Upper lobe of left lung (tissue), 4 donors: ENCODE data around the gene MTFR1L.

ENCODE experiments used
- CTCF ChIP-seq, 6 experiments: fragments of 450-650 bp in 4 of 6; fragments of 200-600 bp in 2 of 6; sonication (generic) in 2 of 6; IDR thresholded peaks; one replicate each; pipeline ENCODE4 v1.5.1; 2016 to 2019; ENCODE audit warnings: antibody characterized with exemption in 6 of 6
- EP300 ChIP-seq, 4 donors: sonication (generic); formaldehyde crosslinking; IDR thresholded peaks; one replicate each; pipeline ENCODE4 v1.5.1; 2017; ENCODE audit warnings: antibody characterized with exemption in 4 of 4, control low read depth in 2 of 4
- POLR2A ChIP-seq, 4 donors: fragments of 450-650 bp; IDR thresholded peaks; one replicate each; pipeline ENCODE4 v1.5.1; 2016 to 2017; ENCODE audit warnings: antibody characterized with exemption in 4 of 4, mild to moderate bottlenecking in 2 of 4
- POLR2AphosphoS5 ChIP-seq, 2 donors: sonication (generic); formaldehyde crosslinking; IDR thresholded peaks; one replicate each; pipeline ENCODE4 v1.5.1; 2017; ENCODE audit warnings: antibody characterized with exemption in 2 of 2

- TF ChIP-seq CTCF (IDR thresholded peaks at IDR 0.05): no peak
- no peak for TF ChIP-seq POLR2A (IDR thresholded peaks at IDR 0.05)
- TF ChIP-seq EP300 (IDR thresholded peaks at IDR 0.05): no peak
- no peak for TF ChIP-seq POLR2AphosphoS5 (IDR thresholded peaks at IDR 0.05)
These were observed 37.0 kb upstream of the MTFR1L start for GRCh38 chr1:25782608-25783201.
